ENCODE measurements around the gene MPRIP.
"Not testable (repeated sequence)": the region's sequence is repeated elsewhere in the genome, so short reads cannot be mapped to it uniquely, and the experiment has no call there.

Gene MPRIP

DNA sequence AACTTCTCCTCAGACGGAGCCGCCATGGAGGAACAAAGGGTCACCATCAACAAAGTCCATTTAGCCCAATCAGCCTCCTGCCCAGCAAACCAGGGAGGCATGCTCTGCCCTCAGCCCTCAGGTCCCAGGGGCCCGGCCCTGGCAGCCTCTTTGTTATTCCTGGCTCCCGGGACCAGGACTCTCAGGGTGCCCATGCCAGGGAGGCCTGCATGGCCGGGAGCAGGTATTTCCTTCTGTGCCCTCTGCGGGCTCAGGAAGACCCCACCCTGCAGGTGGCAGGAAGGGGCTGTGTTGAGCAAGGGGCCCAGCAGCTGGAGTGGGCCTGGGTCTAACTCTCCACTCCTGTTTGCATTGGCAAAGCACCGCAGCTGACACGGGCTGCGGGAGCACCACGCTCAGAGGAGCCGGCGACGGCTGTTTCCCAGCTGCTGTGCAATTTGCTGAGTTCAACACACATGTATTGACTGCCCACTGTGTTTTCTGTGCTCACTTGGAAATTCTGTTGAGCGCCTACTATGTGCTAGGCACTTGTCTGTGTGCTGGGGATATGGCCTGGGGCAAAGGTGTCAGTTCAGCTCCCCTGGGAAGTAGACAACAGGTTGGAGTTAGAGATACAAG lies 37.2 kb upstream of the MPRIP start:
- DNase-seq, H3K4me3 Mint-ChIP-seq, H3K27ac Mint-ChIP-seq: not testable (repeated sequence)

GRCh38 chr17:17007891-17008290 lies 34.4 kb upstream of the MPRIP start:
- not testable (repeated sequence) for H3K27ac Mint-ChIP-seq; H3K9me3 Mint-ChIP-seq; DNase-seq; H3K4me1 Mint-ChIP-seq (ENCODE audit: low read depth in 2 of 2); H3K36me3 Mint-ChIP-seq (ENCODE audit: insufficient read depth); H3K27me3 Mint-ChIP-seq; ATAC-seq (replicated peaks); H3K4me3 Mint-ChIP-seq

More for the DNA sequence above, 37.2 kb upstream of the MPRIP start:
- not testable (repeated sequence) for H3K4me1 Mint-ChIP-seq (ENCODE audit: low read depth in 2 of 2); H3K9me3 Mint-ChIP-seq; H3K36me3 Mint-ChIP-seq (ENCODE audit: insufficient read depth); ATAC-seq (replicated peaks)
- H3K27me3 Mint-ChIP-seq = peaks cover 6 to 14% of the 10 kb centered on the region in 2 donors

DNA sequence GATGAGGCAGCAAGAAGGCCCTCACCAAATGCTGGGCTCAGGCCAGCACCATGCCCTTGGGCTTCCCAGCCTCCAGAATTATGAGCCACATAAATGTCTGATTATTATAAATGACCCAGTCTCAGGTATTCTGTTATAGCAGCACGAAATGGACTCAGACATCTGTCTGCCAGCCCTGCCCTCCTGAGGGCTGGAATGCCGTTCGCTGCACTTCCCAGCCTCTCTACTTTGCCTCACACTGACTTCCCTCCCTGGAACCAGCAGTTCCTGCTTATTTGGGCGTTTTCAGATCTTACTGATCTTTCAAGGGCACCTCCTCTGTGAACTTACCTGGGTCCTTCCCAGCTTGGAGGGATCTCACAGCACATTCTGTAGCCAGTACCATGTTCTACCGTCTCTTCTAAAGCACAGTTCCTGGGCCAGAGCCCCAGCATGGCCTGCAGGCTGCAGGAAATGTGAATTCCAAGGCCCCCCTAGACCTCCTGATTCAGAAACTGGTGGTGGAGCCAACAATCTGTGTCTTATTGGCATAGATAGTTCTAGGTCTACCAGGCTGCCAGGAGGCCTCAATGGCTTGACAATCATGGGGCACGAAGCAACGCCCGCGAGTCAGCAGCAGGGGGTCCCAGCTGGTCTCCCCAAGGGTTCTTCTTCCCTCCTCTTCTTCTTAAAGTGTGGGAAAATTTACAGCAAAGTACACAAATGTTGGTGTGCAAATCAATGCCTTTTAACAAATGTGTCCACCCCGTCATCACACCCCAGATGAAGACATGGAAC lies 33.4 kb upstream of the MPRIP start:
- not testable (repeated sequence) for H3K9me3 Mint-ChIP-seq; H3K4me3 Mint-ChIP-seq; H3K36me3 Mint-ChIP-seq (ENCODE audit: insufficient read depth); DNase-seq; H3K4me1 Mint-ChIP-seq (ENCODE audit: low read depth in 2 of 2); ATAC-seq (replicated peaks); H3K27me3 Mint-ChIP-seq; H3K27ac Mint-ChIP-seq

DNA sequence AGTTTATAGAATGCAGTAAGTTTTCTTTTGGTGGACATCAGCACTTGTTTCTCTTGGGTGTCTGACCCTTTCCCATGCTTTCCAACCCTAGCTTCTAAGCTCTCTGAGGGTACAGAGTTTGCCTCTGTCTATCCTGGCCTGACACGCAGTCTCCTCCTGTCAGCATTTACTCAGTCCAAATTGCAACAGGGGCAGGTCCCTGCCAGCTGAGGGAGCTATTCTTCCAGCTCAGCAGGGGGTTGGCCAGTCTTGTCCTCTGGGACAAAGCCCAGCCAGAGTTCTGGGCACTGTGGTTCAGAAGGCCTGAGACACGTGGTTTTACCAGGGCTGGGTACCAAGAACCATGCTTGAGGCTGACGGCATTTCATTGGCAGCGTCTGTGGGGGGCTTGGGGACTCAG lies 32.3 kb upstream of the MPRIP start:
- not testable (repeated sequence) for H3K27ac Mint-ChIP-seq; DNase-seq; H3K4me1 Mint-ChIP-seq (ENCODE audit: low read depth in 2 of 2); H3K4me3 Mint-ChIP-seq; H3K27me3 Mint-ChIP-seq; H3K9me3 Mint-ChIP-seq; ATAC-seq (replicated peaks); H3K36me3 Mint-ChIP-seq (ENCODE audit: insufficient read depth)

DNA sequence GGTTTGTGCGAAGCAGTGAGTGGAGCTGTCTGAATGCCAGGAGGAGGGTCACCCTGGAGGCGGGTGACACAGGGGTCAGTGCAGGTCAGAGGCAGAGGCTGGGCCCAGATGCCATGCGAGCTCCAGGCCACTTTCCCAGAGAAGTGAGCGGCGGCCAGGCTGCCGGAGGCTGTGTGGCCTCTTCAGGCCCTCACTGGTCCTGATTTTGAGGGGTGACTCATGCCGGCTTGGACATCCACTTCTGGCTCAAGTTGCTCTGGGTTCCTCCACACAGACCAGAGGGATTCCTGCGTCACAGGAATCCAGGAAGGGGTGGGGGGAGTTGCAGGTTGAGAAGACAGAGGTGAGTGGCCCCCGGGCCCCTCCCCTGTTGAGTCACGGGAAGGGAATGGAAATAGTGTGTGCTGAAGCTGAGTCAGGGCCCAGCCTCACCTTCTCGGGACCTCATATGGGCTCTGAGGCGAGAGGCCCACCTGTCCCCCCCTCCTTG lies 31.7 kb upstream of the MPRIP start:
- not testable (repeated sequence) for ATAC-seq (replicated peaks); H3K27me3 Mint-ChIP-seq; H3K4me3 Mint-ChIP-seq; DNase-seq; H3K9me3 Mint-ChIP-seq; H3K36me3 Mint-ChIP-seq (ENCODE audit: insufficient read depth); H3K27ac Mint-ChIP-seq
- peaks cover 10 to 12% of the 10 kb centered on the region in 2 donors for H3K4me1 Mint-ChIP-seq (ENCODE audit: low read depth in 2 of 2)

DNA sequence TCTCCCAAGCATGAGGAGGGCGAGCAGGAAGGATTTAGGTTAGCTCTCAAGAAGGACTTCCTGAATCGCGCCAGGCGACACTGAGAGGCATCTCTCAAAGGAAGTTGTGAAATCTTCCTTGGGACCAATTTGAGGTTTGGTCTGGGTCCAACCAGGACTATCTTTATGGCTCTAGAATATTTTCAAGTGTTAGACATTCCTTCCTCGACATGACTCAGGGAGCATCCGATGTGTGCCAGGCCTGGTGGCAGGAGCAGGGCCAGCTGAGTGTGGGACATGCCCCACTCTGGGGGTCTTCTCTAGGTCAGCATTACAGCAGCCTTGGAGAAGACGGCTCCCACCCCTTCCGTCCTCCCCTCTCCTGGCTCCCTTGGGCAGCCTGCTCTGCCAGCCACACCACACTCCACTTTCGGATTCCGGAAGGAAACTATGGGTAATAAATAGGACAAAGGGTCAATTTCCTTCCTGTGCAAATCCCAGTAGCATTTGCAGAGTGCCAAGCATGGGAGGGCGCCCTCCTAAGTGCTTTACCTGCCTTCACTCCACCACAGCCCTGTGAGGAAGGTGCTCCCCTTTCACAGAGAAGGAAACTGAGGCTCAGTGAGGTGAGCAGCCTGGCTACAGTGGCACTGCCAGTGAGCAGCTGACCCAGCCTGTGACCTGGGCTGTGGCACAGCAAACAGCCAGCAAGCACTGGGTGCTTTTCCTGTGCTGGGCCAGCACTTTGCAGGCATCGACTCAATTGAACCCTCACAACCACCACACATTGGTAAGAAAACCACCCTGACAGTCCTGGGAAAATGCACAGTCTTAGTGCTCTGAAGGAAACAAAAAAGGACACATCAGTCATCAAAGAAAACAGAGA lies 31.0 kb upstream of the MPRIP start:
- not testable (repeated sequence) for H3K9me3 Mint-ChIP-seq; DNase-seq; H3K27me3 Mint-ChIP-seq; H3K4me3 Mint-ChIP-seq; ATAC-seq (replicated peaks); H3K36me3 Mint-ChIP-seq (ENCODE audit: insufficient read depth); H3K27ac Mint-ChIP-seq
- H3K4me1 Mint-ChIP-seq (ENCODE audit: low read depth in 2 of 2) = peaks cover 17 to 19% of the 10 kb centered on the region in 2 donors

DNA sequence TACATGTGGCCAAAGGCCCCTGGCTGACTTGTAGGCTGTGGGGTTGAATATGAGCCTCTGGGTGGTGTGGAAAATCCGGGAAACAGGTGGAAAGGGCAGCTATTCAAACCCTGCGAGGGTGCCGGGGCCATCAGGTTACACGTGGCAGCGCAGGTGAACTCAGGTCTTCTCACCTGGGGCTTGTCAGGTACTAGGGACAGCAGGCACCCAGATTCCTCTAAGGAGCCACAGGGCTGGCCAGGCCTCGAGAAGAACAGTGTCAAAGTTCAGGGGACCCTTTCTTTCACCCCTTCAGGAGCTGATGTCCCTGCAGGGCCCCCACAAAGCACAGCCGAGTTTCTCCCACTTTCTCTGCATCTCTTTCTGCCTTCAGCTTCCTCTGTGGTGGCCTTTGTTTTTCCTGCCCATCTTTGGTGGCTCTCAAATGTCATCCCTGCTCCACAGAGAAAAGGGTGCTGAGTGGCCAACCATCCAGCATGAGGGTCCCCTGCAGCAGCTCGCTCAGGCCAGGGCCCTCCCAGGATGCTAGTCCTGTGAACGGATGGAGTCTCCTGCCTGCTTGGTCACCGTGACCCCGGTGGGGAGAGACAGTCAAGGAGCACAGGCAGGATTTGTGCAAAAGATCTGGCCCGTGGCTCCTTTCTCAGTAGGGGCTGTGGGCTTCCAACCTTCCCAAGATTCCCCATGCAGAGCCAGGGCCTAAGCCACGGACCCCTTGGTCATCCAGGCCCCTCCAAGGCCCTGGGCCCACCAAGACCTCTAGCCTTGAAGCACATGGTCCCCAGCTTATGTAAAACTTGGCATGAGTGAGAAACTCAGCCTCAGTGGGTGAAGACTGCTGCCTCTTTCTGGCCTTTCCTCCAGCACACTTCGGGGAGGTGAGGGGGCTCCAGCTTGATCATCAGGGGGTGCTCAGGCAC lies 28.2 kb upstream of the MPRIP start:
- Mint-ChIP-seq H3K4me1 (ENCODE audit: low read depth in 2 of 2) (peaks cover 38 to 39% of the 10 kb centered on the region in 2 donors), H3K27ac (peak overlapping the region; percentile 26 to 90)
- H3K27me3 Mint-ChIP-seq; H3K9me3 Mint-ChIP-seq; ATAC-seq (replicated peaks); H3K4me3 Mint-ChIP-seq; DNase-seq; H3K36me3 Mint-ChIP-seq (ENCODE audit: insufficient read depth): not testable (repeated sequence)

- not testable (repeated sequence) for H3K9me3 Mint-ChIP-seq; H3K27me3 Mint-ChIP-seq; ATAC-seq (replicated peaks); DNase-seq; H3K36me3 Mint-ChIP-seq (ENCODE audit: insufficient read depth)
- peak overlapping the region in 1 of 2 donors; percentile 24 for H3K4me3 Mint-ChIP-seq
- H3K27ac Mint-ChIP-seq = peak overlapping the region; percentile 85 to 90
- peaks cover 38 to 39% of the 10 kb centered on the region in 2 donors for H3K4me1 Mint-ChIP-seq (ENCODE audit: low read depth in 2 of 2)
Measured at GRCh38 chr17:17014748-17015124, 27.5 kb upstream of the MPRIP start.

- Mint-ChIP-seq H3K4me1 (ENCODE audit: low read depth in 2 of 2) (peaks cover 38 to 39% of the 10 kb centered on the region in 2 donors), H3K9me3 (no peaks in the 10 kb centered on the region), H3K4me3 (peak overlapping the region; percentile 7 to 24), H3K27me3 (no peaks in the 10 kb centered on the region), H3K27ac (peak overlapping the region; percentile 85 to 90), H3K36me3 (ENCODE audit: insufficient read depth) (no peaks in the 10 kb centered on the region)
- no peak for DNase-seq
- no peak for ATAC-seq (replicated peaks)
Measured at GRCh38 chr17:17015230-17015629, 27.0 kb upstream of the MPRIP start.

DNA sequence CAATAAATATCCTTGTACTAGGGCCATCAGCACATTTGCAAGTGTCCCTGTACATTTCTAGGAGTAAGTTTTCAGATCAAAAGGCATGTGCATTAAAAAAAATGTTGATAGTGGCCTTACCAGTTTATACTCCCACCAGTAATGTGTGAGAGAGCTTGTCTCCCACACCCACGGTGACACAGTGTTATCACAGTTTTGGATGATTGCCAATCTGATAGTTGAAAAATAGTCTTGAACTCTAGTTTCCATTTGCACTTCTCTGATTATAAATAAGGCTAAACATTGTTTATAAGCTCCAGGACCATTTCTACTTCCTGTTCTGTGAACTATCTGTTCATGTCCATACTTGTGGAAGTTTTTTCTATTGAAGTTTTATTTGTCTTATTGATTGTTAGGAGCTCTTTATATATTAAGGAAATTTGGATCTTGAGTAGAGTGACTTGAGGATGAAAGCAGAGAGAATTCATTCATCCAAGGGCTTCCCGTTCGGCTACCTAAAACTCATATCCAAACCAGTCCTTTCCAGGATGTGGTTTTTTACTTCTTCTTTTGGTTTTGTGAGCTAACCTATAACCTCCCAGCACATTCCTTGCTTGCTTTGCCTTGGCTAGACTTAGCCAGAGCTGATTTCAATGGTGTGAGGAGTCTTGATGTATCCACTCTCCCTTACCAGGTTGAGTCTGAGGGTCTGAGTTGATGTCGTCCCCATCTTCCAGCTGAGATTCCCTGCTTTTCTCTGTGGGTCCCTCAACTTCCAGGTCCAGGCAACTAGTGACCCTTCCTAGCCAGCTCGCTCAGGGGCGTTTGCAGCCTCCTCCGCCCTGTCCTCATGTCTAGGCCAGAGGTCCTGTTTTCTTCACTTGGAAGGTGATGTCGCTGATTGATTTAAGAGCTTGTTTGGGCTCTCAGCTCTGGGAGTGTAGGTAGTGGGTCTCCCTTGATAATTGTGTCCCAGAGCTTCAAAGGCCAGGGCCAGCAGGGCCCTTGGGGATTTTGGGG lies 25.8 kb upstream of the MPRIP start:
- ATAC-seq (replicated peaks) = peak; percentile 86
- peak overlapping the region; percentile 85 to 90 for H3K27ac Mint-ChIP-seq
- not testable (repeated sequence) for H3K9me3 Mint-ChIP-seq; H3K27me3 Mint-ChIP-seq; DNase-seq; H3K36me3 Mint-ChIP-seq (ENCODE audit: insufficient read depth)
- H3K4me3 Mint-ChIP-seq = peak overlapping the region; percentile 37
- peaks cover 38 to 39% of the 10 kb centered on the region in 2 donors for H3K4me1 Mint-ChIP-seq (ENCODE audit: low read depth in 2 of 2)

GRCh38 chr17:17017343-17018014 lies 24.8 kb upstream of the MPRIP start:
- ATAC-seq (replicated peaks) (no peak), DNase-seq (no peak)
- Mint-ChIP-seq H3K27me3 (no peaks in the 10 kb centered on the region), H3K36me3 (ENCODE audit: insufficient read depth) (no peaks in the 10 kb centered on the region), H3K4me1 (ENCODE audit: low read depth in 2 of 2) (peaks cover 38 to 39% of the 10 kb centered on the region in 2 donors), H3K27ac (peak overlapping the region; percentile 85 to 90), H3K9me3 (no peaks in the 10 kb centered on the region), H3K4me3 (no peak overlapping the region)

Data from effector memory CD8-positive, alpha-beta T cell (primary cell).